Keratinocyte (primary cell): ENCODE results near the gene PRUNE1. TPM values are rescaled to one million over a fixed set of nuclear protein-coding genes. Genes with fewer than 3 reads are reported as not detected.

ENCODE experiments used
- DNase-seq: peaks from one replicate; pipeline ENCODE4 v3.0.0-alpha.2; 2011; ENCODE audit warnings: low read depth, missing footprints, low spot score
- FAIRE-seq: peaks from 2 replicates; lab custom pipeline; 2011; peaks lifted over from hg19 to GRCh38; lab: Jason Lieb, UNC
- H2AFZ ChIP-seq: 2 replicates; pipeline ENCODE4 v1.6.0; 2012; ENCODE audit warnings: low read length, control low read depth, inconsistent platforms; ENCODE audit not compliant: control insufficient read depth
- H3K27ac ChIP-seq: 2 replicates; pipeline ENCODE4 v1.5.1; 2011; ENCODE audit warnings: low read length; ENCODE audit not compliant: control insufficient read depth, insufficient read depth
- H3K27me3 ChIP-seq: 3 replicates; pipeline ENCODE4 v1.6.0; 2011; ENCODE audit warnings: low read length; ENCODE audit not compliant: control insufficient read depth, insufficient read depth; ENCODE audit errors: extremely low read depth
- H3K36me3 ChIP-seq, 2 experiments: 2 replicates in 1 of 2; 3 replicates in 1 of 2; pipeline ENCODE4 v1.5.1; 2011; ENCODE audit warnings: low read length in 2 of 2, mild to moderate bottlenecking in 1 of 2; ENCODE audit not compliant: control insufficient read depth in 2 of 2, insufficient read depth in 2 of 2; ENCODE audit errors: extremely low read depth in 1 of 2
- H3K4me1 ChIP-seq: 3 replicates; pipeline ENCODE4 v1.5.1; 2011; ENCODE audit warnings: low read length; ENCODE audit not compliant: control insufficient read depth, insufficient read depth; ENCODE audit errors: extremely low read depth
- H3K4me2 ChIP-seq: 3 replicates; pipeline ENCODE4 v1.6.0; 2011; ENCODE audit warnings: low read depth, low read length; ENCODE audit not compliant: control insufficient read depth, insufficient read depth; ENCODE audit errors: extremely low read depth
- H3K4me3 ChIP-seq, 3 experiments: fragments of 200-600 bp in 1 of 3; sonication (generic) in 1 of 3; 2 replicates in 2 of 3; 3 replicates in 1 of 3; pipeline ENCODE4 v1.5.1; 2011 to 2016; ENCODE audit warnings: low read length in 3 of 3, mild to moderate bottlenecking in 3 of 3, control low read depth in 2 of 3, inconsistent platforms in 1 of 3, low read depth in 1 of 3, mixed read lengths in 1 of 3, mixed run types in 1 of 3, moderate library complexity in 1 of 3; ENCODE audit not compliant: control insufficient read depth in 2 of 3, insufficient read depth in 2 of 3; ENCODE audit errors: extremely low read depth in 1 of 3
- H3K79me2 ChIP-seq: 2 replicates; pipeline ENCODE4 v1.6.0; 2012; ENCODE audit warnings: low read length; ENCODE audit not compliant: control insufficient read depth, insufficient read depth
- H3K9ac ChIP-seq: 3 replicates; pipeline ENCODE4 v1.6.0; 2011; ENCODE audit warnings: low read length; ENCODE audit not compliant: control insufficient read depth, insufficient read depth; ENCODE audit errors: extremely low read depth
- H3K9me1 ChIP-seq: 3 replicates; pipeline ENCODE4 v1.6.0; 2011; ENCODE audit warnings: low read length; ENCODE audit not compliant: control insufficient read depth, insufficient read depth; ENCODE audit errors: extremely low read depth
- H3K9me3 ChIP-seq: 2 replicates; pipeline ENCODE4 v1.5.1; 2012; ENCODE audit warnings: low read depth, low read length; ENCODE audit not compliant: control insufficient read depth
- H4K20me1 ChIP-seq: 3 replicates; pipeline ENCODE4 v1.6.0; 2011; ENCODE audit warnings: low read length; ENCODE audit not compliant: control insufficient read depth, insufficient read depth; ENCODE audit errors: extremely low read depth
- EZH2 ChIP-seq: IDR thresholded peaks from one replicate; pipeline ENCODE4 v1.6.1; 2012; ENCODE audit warnings: inconsistent platforms, mild to moderate bottlenecking, low read length, moderate library complexity
- dilution Hi-C: fragments of 300-500 bp; cut with MboI; formaldehyde crosslinking; loops from one replicate; pipeline ENCODE4 v1.7.0; 2020; ENCODE audit warnings: low sequenced_read_pairs; ENCODE audit not compliant: extremely low pct_ligation_motif_present
- polyA plus RNA-seq, 5 experiments: library from polyadenylated mRNA; depleted of rRNA in 3 of 5; stranded (reverse) in 3 of 5; stranded (forward) in 1 of 5; unstranded in 1 of 5; fragments of >200 nt; gene quantifications; 1 replicate in 1 of 5; 2 replicates in 3 of 5; 3 replicates in 1 of 5; pipeline versions ENCODE4 v1.2.1 to v1.2.3, GENCODE V29; 2011 to 2012; ENCODE audit warnings: missing spikeins in 2 of 5, low read depth in 1 of 5, low replicate concordance in 1 of 5
- TF ChIP-seq, protein P1 (sequence below), 3 experiments: IDR thresholded peaks in 1 of 3; conservative IDR thresholded peaks in 1 of 3; optimal IDR thresholded peaks in 1 of 3; 2 replicates in 2 of 3; 3 replicates in 1 of 3; pipeline versions ENCODE3 to v1.5.1; 2011; ENCODE audit warnings: low read length in 3 of 3, mild to moderate bottlenecking in 3 of 3, moderate library complexity in 2 of 3, control low read depth in 1 of 3, inconsistent platforms in 1 of 3; ENCODE audit not compliant: insufficient read depth in 2 of 3; ENCODE audit errors: extremely low read depth in 1 of 3

PRUNE1 gene
- polyA plus RNA-seq, 1 donor (not counting 4 experiments of a cell fraction or from before 2014, with no cell fraction given), result 15.4 TPM

DNA sequence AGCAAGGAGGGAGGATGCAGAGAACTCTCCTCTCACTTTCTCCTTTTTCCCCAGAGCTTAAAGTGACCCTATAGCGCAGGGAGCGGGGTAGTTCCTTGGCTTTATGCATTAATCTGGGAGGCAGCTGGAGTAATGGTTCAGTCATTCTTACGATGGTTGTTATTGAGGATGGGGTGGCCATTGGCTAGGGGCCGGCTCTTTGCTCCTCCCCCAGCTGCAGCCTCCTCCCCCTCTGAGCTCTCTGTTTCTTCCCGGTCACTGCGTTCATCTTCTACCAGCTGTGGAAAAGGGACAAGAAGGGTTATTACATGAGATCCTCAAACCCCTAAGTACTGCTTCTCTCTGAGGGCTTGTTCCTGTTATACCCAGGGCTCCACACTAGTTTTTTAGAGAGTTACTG, 42.2 kb upstream of the PRUNE1 start:
- H3K79me2 ChIP-seq, result peaks cover 26% of the 10 kb centered on the region
- FAIRE-seq, result no peak
- no peaks in the 10 kb centered on the region for H3K27me3 ChIP-seq
- H3K9ac ChIP-seq, result no peak overlapping the region
- H4K20me1 ChIP-seq, result peaks cover 2% of the 10 kb centered on the region
- no peak overlapping the region for H3K4me2 ChIP-seq
- no peaks in the 10 kb centered on the region for H3K4me1 ChIP-seq
- no peak for DNase-seq
- H3K9me1 ChIP-seq, result no peaks in the 10 kb centered on the region
- H3K36me3 ChIP-seq, result peaks cover 43 to 54% of the 10 kb centered on the region in 2 experiments
- dilution Hi-C loops, result no loop called here
- H3K27ac ChIP-seq, result no peak overlapping the region
- no peaks in the 10 kb centered on the region for H3K9me3 ChIP-seq
- no peak overlapping the region for H2AFZ ChIP-seq
- no peak overlapping the region for H3K4me3 ChIP-seq
- TF ChIP-seq EZH2, result no peak
- TF ChIP-seq, protein P1, sequence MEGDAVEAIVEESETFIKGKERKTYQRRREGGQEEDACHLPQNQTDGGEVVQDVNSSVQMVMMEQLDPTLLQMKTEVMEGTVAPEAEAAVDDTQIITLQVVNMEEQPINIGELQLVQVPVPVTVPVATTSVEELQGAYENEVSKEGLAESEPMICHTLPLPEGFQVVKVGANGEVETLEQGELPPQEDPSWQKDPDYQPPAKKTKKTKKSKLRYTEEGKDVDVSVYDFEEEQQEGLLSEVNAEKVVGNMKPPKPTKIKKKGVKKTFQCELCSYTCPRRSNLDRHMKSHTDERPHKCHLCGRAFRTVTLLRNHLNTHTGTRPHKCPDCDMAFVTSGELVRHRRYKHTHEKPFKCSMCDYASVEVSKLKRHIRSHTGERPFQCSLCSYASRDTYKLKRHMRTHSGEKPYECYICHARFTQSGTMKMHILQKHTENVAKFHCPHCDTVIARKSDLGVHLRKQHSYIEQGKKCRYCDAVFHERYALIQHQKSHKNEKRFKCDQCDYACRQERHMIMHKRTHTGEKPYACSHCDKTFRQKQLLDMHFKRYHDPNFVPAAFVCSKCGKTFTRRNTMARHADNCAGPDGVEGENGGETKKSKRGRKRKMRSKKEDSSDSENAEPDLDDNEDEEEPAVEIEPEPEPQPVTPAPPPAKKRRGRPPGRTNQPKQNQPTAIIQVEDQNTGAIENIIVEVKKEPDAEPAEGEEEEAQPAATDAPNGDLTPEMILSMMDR (optimal IDR thresholded peaks at IDR 0.05 in 1 of 3, IDR thresholded peaks at IDR 0.05 in 1 of 3, conservative IDR thresholded peaks at IDR 0.05 in 1 of 3; ENCODE audit: extremely low read depth in 1 of 3, insufficient read depth in 2 of 3, low read length in 3 of 3), result no peak

DNA sequence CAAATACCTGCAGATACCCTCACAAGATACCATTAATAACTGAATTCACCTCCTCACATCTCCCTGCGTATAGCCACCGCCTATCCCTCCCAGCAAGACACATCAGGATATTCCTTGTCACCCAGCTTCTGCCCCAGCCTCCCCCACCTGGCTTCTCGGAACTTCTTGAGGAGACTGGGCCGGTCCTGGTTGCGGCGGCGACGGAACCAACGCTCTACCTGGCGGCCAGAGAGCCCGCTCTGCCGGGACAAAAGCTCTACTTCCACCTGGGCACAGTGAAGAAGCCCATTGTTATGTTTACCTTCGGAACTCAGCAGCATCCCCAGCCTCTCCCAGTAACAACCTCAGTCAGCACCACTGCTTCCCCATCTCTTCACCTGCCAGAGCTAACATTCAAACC, 40.3 kb upstream of the PRUNE1 start:
- no peaks in the 10 kb centered on the region for H3K9me1 ChIP-seq
- no peak overlapping the region for H3K27ac ChIP-seq
- H2AFZ ChIP-seq, result no peak overlapping the region
- H3K4me2 ChIP-seq, result no peak overlapping the region
- peaks cover 45% of the 10 kb centered on the region for H3K79me2 ChIP-seq
- peaks cover 38 to 53% of the 10 kb centered on the region in 2 experiments for H3K36me3 ChIP-seq
- no peak overlapping the region for H3K9ac ChIP-seq
- H3K4me1 ChIP-seq, result peaks cover 14% of the 10 kb centered on the region
- H3K4me3 ChIP-seq, result no peak overlapping the region
- DNase-seq, result no peak
- no peaks in the 10 kb centered on the region for H3K9me3 ChIP-seq
- no peak for FAIRE-seq
- no peaks in the 10 kb centered on the region for H3K27me3 ChIP-seq
- dilution Hi-C loops, result no loop called here
- peaks cover 2% of the 10 kb centered on the region for H4K20me1 ChIP-seq
- TF ChIP-seq, protein P1 (optimal IDR thresholded peaks at IDR 0.05 in 1 of 3, IDR thresholded peaks at IDR 0.05 in 1 of 3, conservative IDR thresholded peaks at IDR 0.05 in 1 of 3; ENCODE audit: extremely low read depth in 1 of 3, insufficient read depth in 2 of 3, low read length in 3 of 3), result no peak
- TF ChIP-seq EZH2, result no peak
